Activated CD8-positive, alpha-beta memory T cell treated with anti-CD3 and anti-CD28 coated beads, Interleukin-2, amount 50 U/mL, for 48 hours (primary cell): ENCODE measurements around the gene KLLN.
"Not testable (repeated sequence)": the region's sequence is repeated elsewhere in the genome, so short reads cannot be mapped to it uniquely, and the experiment has no call there.

Experiments used
- DNase-seq: peaks from one replicate; pipeline ENCODE4 v3.0.0-alpha.2; 2020

KLLN gene

GRCh38 chr10:87865241-87865881 is 2.0 kb upstream of the KLLN start:
- no peak for DNase-seq

- DNase-seq: no peak
These were observed 1.2 kb upstream of the KLLN start for GRCh38 chr10:87864496-87865059.

DNA sequence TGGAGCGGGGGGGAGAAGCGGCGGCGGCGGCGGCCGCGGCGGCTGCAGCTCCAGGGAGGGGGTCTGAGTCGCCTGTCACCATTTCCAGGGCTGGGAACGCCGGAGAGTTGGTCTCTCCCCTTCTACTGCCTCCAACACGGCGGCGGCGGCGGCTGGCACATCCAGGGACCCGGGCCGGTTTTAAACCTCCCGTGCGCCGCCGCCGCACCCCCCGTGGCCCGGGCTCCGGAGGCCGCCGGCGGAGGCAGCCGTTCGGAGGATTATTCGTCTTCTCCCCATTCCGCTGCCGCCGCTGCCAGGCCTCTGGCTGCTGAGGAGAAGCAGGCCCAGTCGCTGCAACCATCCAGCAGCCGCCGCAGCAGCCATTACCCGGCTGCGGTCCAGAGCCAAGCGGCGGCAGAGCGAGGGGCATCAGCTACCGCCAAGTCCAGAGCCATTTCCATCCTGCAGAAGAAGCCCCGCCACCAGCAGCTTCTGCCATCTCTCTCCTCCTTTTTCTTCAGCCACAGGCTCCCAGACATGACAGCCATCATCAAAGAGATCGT is 690 bp upstream of the KLLN start:
- DNase-seq: peak; percentile 67

DNA sequence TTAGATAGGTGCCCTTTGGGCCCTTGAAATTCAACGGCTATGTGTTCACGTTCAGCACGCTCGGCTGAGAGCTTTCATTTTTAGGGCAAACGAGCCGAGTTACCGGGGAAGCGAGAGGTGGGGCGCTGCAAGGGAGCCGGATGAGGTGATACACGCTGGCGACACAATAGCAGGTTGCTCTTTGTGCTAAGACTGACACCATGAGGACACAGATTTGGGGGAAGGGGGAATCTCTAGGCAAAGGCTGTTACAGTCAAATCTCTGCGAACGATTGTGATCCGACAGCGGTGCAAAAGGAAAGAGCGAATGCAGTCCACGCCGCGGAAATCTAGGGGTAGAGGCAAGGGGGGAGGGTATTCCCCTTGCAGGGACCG is 667 bp downstream of the KLLN start:
- no peak for DNase-seq

DNA sequence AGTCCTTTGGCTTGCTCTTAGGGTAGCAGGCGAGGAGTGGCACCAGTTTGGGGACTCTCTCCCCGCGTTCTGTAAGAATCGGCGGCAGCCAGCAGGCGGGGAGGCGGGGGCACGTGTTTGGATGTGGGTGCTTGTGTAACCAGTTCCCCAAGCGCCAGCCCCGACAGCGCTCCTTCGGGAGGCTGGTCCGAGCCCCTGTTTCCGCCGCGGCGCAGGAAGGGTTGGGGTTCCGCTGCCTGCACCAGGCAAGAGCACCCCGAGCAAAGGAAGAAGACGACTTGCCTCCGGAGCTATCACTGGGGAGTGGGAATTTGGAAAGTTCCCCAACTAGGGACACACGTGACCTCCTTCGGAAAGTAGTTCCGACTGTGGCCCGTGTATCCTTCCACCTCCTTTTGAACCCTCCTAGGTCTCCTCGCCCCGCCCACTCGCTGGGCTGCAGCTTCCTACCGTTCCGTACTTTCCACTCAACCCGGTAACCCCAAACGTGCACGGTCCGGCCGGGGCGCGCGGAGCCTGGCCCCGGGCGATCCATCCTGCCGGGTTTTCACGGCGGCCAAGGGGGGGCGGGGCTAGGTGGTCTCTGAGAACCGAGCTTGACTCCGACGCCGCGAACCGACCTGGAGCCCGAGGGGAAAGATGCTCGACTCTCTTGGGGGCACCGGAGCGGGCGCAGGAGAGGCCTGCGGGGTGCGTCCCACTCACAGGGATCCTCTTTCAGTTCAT is 1.2 kb downstream of the KLLN start:
- DNase-seq: peak; percentile 94

DNA sequence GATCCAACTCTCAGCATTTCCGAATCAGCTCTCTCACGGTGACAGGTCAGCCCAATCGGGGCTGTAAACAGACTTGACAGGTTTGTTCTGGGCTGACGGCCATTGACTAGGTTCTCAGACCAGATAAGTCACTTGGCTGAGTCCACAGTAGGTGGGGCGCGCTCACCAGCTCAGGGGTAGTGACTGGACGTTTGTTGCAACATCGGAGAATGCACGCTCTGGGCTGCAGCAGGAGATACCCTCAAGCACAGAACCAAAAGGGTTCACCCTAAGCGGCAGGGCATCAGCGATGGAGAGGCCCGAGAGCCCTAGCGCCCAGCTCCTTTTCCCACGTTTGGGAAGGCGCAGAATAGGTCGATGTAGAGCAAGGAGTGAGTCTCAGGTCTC is 1.8 kb downstream of the KLLN start:
- DNase-seq: no peak

DNA sequence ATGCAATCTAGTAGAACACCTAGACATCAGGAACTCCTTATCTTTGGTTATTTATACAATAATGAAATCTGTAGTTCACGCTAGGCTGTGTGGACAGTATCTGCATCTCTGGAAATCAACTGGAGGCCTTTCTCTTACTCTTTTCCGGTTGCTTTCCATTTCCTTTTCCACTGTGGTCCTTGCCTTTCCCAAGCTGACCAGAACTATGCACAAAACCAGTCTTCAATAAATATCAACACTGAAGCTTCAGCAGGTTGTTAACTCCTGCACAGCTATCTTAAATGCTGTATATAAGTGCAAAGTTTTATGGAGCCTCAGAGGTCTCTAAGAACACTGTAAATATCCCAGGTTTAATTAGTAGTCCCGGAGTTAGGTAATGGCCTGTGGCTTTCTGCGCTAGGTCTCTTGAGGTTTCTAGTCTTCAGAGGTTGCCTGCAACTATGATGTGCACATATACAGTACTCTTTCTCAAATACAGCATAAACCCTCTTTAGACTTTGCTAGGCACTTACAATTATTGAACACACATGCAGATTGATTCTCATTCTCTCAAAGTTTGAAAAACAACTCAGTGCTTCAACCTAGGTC is 2.4 kb downstream of the KLLN start:
- no peak for DNase-seq

DNA sequence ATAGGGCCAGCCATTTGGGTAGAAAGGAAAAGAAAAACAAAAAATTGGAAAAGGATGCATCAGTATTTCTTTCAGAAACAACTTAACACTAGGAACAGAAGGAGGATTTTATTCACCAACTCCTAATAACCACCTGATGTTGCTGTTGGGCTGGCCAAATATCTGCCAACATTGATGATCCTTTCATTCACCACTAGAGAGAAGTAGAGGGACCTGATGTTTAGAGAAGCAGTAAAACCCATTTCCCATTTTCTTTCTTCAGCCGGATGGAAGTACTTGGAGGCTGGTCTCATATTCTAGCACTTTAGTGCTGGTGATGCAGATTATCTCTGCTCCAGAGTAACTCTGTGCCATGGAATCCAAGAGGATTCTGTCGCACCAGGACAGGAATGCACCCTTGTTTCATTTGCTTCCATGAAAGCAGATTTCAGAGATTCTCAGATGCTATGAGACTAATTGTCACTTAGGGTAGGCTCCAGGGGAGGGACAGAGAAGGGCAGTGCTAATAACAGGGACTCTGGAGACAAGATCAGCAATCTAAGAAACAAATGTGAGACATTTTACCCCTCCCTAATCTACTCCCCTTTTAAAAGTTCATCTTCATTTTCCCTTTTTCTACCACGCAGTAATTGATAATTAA is 3.1 kb downstream of the KLLN start:
- no peak for DNase-seq

GRCh38 chr10:87855665-87856064 is 7.7 kb downstream of the KLLN start:
- DNase-seq: not testable (repeated sequence)

DNA sequence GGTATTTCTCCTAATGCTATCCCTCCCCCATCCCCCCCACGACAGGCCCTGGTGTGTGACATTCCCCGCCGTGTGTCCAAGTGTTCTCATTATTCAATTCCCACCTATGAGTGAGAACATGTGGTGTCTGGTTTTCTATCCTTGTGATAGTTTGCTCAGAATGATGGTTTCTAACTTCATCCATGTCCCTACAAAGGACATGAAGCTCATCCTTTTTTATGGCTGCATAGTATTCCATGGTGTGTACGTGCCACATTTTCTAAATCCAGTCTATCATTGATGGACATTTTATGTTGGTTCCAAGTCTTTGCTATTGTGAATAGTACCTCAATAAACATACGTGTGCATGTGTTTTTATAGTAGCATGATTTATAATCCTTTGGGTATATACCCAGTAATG is 8.1 kb downstream of the KLLN start:
- not testable (repeated sequence) for DNase-seq

DNA sequence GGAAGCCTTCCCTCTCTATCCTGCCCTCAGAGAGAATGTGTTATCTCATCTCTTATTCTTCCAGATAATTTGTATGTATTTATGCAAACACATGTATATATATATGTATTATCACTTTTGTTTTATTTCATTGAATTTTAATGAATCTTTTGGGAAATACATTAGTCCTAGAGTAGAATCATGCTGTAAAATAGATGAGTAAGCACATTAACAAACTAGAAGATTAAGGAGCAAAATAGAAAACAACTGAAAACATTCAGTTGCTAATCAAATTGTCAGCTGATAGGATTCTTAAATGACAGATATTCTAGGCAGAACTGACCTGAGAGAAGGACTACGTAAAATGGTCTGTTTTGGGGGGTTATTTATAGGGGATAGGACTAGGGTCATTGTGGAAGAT is 11.2 kb downstream of the KLLN start:
- no peak for DNase-seq

DNA sequence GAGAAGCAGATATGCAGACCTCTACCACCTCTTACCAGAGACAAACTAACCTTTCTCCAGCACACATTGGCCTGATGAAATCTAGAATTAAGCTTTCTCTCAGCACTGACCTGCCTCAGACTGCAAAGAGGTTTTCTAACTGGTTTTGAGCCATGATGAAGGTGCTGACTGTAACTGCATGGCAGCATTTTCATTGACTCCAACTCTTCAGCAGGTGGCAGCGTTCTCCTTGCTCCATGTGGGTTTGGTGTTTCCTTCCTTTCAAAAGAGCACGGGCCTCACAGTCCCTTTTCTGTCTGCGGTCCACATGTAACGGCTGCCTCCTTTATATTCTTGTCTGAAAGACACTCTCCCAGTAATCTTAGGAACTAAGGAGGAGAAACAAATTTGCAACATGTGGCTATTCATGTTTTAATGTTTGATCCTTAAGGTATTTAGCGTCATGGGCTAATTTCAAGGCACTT is 12.6 kb downstream of the KLLN start:
- DNase-seq: no peak

- no peak for DNase-seq
These were observed 14.3 kb downstream of the KLLN start for GRCh38 chr10:87849001-87849400.

GRCh38 chr10:87847550-87847949 is 15.8 kb downstream of the KLLN start:
- DNase-seq: no peak

DNA sequence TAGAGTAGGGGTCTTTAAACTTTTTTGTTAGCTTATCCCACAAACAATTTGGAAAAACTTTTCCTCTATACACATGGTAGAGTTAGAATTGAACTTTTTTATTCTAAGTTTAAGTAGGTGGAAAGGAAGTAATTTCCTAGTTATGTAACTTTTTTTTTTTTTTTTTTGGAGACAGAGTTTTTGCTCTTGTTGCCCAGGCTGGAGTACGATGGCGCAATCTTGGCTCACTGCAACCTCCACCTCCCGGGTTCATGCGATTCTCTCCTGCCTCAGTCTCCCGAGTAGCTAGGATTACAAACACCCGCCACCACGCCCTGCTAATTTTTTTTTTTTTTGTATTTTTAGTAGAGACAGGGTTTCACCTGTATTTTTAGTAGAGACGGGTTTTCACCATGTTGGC is 16.6 kb downstream of the KLLN start:
- not testable (repeated sequence) for DNase-seq

GRCh38 chr10:87846023-87846422 is 17.3 kb downstream of the KLLN start:
- no peak for DNase-seq

GRCh38 chr10:87845624-87845998 is 17.7 kb downstream of the KLLN start:
- no peak for DNase-seq

GRCh38 chr10:87844837-87845623 is 18.3 kb downstream of the KLLN start:
- no peak for DNase-seq

GRCh38 chr10:87843714-87844113 is 19.6 kb downstream of the KLLN start:
- DNase-seq: no peak

GRCh38 chr10:87842776-87843497 is 20.4 kb downstream of the KLLN start:
- DNase-seq: no peak

- no peak for DNase-seq
These were observed 21.1 kb downstream of the KLLN start for GRCh38 chr10:87842220-87842641.

DNA sequence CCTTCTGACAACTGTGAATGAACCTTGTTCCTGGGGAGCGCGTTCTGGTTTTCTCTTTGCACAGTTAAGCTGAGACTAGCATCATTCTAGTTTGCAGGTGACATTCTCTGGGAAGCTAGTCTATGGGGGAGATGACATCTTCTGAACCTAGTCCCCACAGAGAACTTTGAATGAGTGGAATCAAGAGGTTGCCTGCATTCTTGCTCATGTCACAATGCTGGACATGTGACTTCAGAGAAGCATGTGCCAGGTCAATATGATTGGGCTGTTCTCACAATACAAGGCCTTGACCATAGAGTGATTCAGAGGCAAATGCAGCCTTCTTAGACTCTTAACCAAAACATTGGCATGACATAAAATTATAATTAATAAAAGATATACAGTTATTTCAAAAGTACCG is 22.1 kb downstream of the KLLN start:
- no peak for DNase-seq
